ENCODE data around the gene KATNA1.
"Not testable (repeated sequence)": the region's sequence is repeated elsewhere in the genome, so short reads cannot be mapped to it uniquely, and the experiment has no call there.

Gene KATNA1

GRCh38 chr6:149648148-149649145, at the start of gene KATNA1:
TSS of gene KATNA1 (minus strand) at chr6:149648714. CDS start at chr6:149638547, 10,167 bp downstream.
- Histone ChIP-seq H3K4me3 (ENCODE audit: low read length) (peak within 1 kb of the TSS; percentile 98), H3K9ac (ENCODE audit: low read length) (peak within 1 kb of the TSS; percentile 92), H3K27me3 (replicated peaks; ENCODE audit: control insufficient read depth, insufficient read depth, low read length) (no peaks in the 10 kb centered on the region), H3K9me3 (ENCODE audit: control insufficient read depth, low read length) (no peaks in the 10 kb centered on the region), H3K36me3 (ENCODE audit: control insufficient read depth, insufficient read depth, low read length, severe bottlenecking) (no peaks in the 10 kb centered on the region), H3K4me1 (ENCODE audit: control insufficient read depth, insufficient read depth, low read length) (peaks cover 15% of the 10 kb centered on the region)
- peak; percentile 91 for DNase-seq (ENCODE audit: low read depth)

GRCh38 chr6:149698175-149698574, 49.7 kb upstream of the KATNA1 start:
- no peaks in the 10 kb centered on the region for H3K9me3 ChIP-seq (ENCODE audit: control insufficient read depth, low read length)
- H3K36me3 ChIP-seq (ENCODE audit: control insufficient read depth, insufficient read depth, low read length, severe bottlenecking): peaks cover 17% of the 10 kb centered on the region
- no peak for DNase-seq (ENCODE audit: low read depth)
- H3K4me1 ChIP-seq (ENCODE audit: control insufficient read depth, insufficient read depth, low read length): peaks cover 12% of the 10 kb centered on the region
- no peaks in the 10 kb centered on the region for H3K27me3 ChIP-seq (replicated peaks; ENCODE audit: control insufficient read depth, insufficient read depth, low read length)
- H3K9ac ChIP-seq (ENCODE audit: low read length): no peak overlapping the region
- no peak overlapping the region for H3K4me3 ChIP-seq (ENCODE audit: low read length)

- H3K4me1 ChIP-seq (ENCODE audit: control insufficient read depth, insufficient read depth, low read length): peaks cover 15% of the 10 kb centered on the region
- H3K9me3 ChIP-seq (ENCODE audit: control insufficient read depth, low read length): no peaks in the 10 kb centered on the region
- no peak overlapping the region for H3K9ac ChIP-seq (ENCODE audit: low read length)
- H3K4me3 ChIP-seq (ENCODE audit: low read length): no peak overlapping the region
- peak; percentile 83 for DNase-seq (ENCODE audit: low read depth)
- H3K27me3 ChIP-seq (replicated peaks; ENCODE audit: control insufficient read depth, insufficient read depth, low read length): no peaks in the 10 kb centered on the region
- peaks cover 17% of the 10 kb centered on the region for H3K36me3 ChIP-seq (ENCODE audit: control insufficient read depth, insufficient read depth, low read length, severe bottlenecking)
These were observed 48.4 kb upstream of the KATNA1 start for GRCh38 chr6:149696901-149697300.

GRCh38 chr6:149694921-149695320, 46.4 kb upstream of the KATNA1 start:
- Histone ChIP-seq H3K27me3 (replicated peaks; ENCODE audit: control insufficient read depth, insufficient read depth, low read length) (no peaks in the 10 kb centered on the region), H3K9ac (ENCODE audit: low read length) (no peak overlapping the region), H3K36me3 (ENCODE audit: control insufficient read depth, insufficient read depth, low read length, severe bottlenecking) (peaks cover 14% of the 10 kb centered on the region), H3K4me1 (ENCODE audit: control insufficient read depth, insufficient read depth, low read length) (peaks cover 13% of the 10 kb centered on the region), H3K4me3 (ENCODE audit: low read length) (no peak overlapping the region), H3K9me3 (ENCODE audit: control insufficient read depth, low read length) (no peaks in the 10 kb centered on the region)
- DNase-seq (ENCODE audit: low read depth): no peak

DNA sequence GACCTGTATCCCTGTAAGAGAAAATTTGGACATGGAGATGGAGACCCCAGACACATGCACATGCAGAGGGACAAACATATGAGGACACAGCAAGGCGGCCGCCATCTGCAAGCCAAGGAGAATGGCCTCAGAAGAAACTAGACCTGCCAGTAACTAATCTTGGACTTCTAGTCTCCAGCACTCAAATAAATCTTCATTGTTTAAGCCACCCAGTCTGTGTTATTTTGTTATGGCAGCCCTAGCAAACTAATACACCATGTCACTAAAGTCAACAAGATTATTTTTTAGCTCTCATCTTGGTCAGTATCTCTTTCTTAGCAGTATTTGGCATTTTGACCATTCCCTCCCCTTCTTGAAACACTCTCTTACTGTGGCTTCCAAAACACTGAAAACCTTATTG, 42.7 kb upstream of the KATNA1 start:
- H3K9me3 ChIP-seq (ENCODE audit: control insufficient read depth, low read length): no peaks in the 10 kb centered on the region
- H3K36me3 ChIP-seq (ENCODE audit: control insufficient read depth, insufficient read depth, low read length, severe bottlenecking): peaks cover 18% of the 10 kb centered on the region
- H3K9ac ChIP-seq (ENCODE audit: low read length): no peak overlapping the region
- H3K4me3 ChIP-seq (ENCODE audit: low read length): no peak overlapping the region
- no peak for DNase-seq (ENCODE audit: low read depth)
- peaks cover 9% of the 10 kb centered on the region for H3K4me1 ChIP-seq (ENCODE audit: control insufficient read depth, insufficient read depth, low read length)
- no peaks in the 10 kb centered on the region for H3K27me3 ChIP-seq (replicated peaks; ENCODE audit: control insufficient read depth, insufficient read depth, low read length)

DNA sequence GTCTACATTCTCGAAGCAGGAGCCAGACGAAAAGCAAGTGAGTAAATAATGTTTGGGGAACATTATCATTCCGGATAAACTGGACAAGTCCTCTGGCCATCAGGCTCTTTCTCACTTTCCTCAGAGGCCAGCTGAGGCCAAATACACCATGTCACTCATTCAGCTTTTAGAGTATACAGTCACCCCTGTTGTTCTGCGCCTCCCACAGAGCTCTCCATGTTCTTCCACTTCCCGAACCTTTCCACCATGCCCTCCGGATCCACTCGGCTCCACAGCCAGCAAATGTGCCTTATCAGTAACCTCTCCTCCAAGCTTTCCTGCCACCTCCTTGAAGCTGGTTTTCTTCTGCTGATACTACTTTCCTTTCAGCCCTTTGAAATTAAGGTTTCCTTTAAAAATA, 37.7 kb upstream of the KATNA1 start:
- no peaks in the 10 kb centered on the region for H3K9me3 ChIP-seq (ENCODE audit: control insufficient read depth, low read length)
- no peak overlapping the region for H3K9ac ChIP-seq (ENCODE audit: low read length)
- H3K4me1 ChIP-seq (ENCODE audit: control insufficient read depth, insufficient read depth, low read length): peaks cover 6% of the 10 kb centered on the region
- no peak for DNase-seq (ENCODE audit: low read depth)
- peaks cover 23% of the 10 kb centered on the region for H3K36me3 ChIP-seq (ENCODE audit: control insufficient read depth, insufficient read depth, low read length, severe bottlenecking)
- no peaks in the 10 kb centered on the region for H3K27me3 ChIP-seq (replicated peaks; ENCODE audit: control insufficient read depth, insufficient read depth, low read length)
- H3K4me3 ChIP-seq (ENCODE audit: low read length): no peak overlapping the region

DNA sequence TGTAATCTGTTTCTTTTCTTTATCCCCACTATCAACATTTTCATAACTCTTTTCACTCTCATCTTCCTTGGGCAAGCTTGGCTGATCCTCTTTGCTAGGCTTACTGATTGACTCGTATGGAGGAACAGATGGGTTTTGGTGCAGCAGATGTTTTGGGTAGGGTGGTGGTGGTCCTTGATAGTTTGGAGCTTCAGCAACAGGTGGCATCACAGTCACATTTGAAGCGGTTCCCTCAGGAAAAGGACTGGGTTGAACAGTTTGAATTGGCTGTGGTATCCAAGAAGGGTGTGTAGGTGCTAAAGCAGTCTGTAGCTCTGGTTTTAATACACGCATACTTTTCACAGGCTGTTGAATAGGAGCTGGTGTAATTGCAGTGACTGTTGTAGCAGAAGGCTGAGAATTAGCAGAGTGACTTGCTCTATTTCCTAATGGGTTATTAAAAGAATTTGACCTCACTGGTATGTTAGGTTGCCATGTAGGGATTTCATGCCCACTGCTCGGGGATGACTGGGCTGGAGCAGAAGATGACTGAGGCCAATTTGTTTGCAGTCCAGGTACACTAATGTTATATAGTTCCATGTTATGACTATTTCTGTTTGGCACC, 34.8 kb upstream of the KATNA1 start:
- Histone ChIP-seq H3K36me3 (ENCODE audit: control insufficient read depth, insufficient read depth, low read length, severe bottlenecking) (peaks cover 30% of the 10 kb centered on the region), H3K9me3 (ENCODE audit: control insufficient read depth, low read length) (no peaks in the 10 kb centered on the region), H3K4me3 (ENCODE audit: low read length) (no peak overlapping the region), H3K4me1 (ENCODE audit: control insufficient read depth, insufficient read depth, low read length) (peaks cover 6% of the 10 kb centered on the region), H3K27me3 (replicated peaks; ENCODE audit: control insufficient read depth, insufficient read depth, low read length) (no peaks in the 10 kb centered on the region), H3K9ac (ENCODE audit: low read length) (no peak overlapping the region)
- DNase-seq (ENCODE audit: low read depth): no peak

GRCh38 chr6:149681845-149682244, 33.3 kb upstream of the KATNA1 start:
- H3K4me1 ChIP-seq (ENCODE audit: control insufficient read depth, insufficient read depth, low read length): not testable (repeated sequence)
- peaks cover 31% of the 10 kb centered on the region for H3K36me3 ChIP-seq (ENCODE audit: control insufficient read depth, insufficient read depth, low read length, severe bottlenecking)

GRCh38 chr6:149681209-149681608, 32.7 kb upstream of the KATNA1 start:
- Histone ChIP-seq H3K27me3 (replicated peaks; ENCODE audit: control insufficient read depth, insufficient read depth, low read length) (no peaks in the 10 kb centered on the region), H3K4me1 (ENCODE audit: control insufficient read depth, insufficient read depth, low read length) (peaks cover 6% of the 10 kb centered on the region), H3K9ac (ENCODE audit: low read length) (no peak overlapping the region), H3K9me3 (ENCODE audit: control insufficient read depth, low read length) (no peaks in the 10 kb centered on the region), H3K4me3 (ENCODE audit: low read length) (no peak overlapping the region), H3K36me3 (ENCODE audit: control insufficient read depth, insufficient read depth, low read length, severe bottlenecking) (peaks cover 37% of the 10 kb centered on the region)
- no peak for DNase-seq (ENCODE audit: low read depth)

More at GRCh38 chr6:149681845-149682244, 33.3 kb upstream of the KATNA1 start:
- not testable (repeated sequence) for DNase-seq (ENCODE audit: low read depth); H3K4me3 ChIP-seq (ENCODE audit: low read length); H3K27me3 ChIP-seq (replicated peaks; ENCODE audit: control insufficient read depth, insufficient read depth, low read length); H3K9ac ChIP-seq (ENCODE audit: low read length); H3K9me3 ChIP-seq (ENCODE audit: control insufficient read depth, low read length)

DNA sequence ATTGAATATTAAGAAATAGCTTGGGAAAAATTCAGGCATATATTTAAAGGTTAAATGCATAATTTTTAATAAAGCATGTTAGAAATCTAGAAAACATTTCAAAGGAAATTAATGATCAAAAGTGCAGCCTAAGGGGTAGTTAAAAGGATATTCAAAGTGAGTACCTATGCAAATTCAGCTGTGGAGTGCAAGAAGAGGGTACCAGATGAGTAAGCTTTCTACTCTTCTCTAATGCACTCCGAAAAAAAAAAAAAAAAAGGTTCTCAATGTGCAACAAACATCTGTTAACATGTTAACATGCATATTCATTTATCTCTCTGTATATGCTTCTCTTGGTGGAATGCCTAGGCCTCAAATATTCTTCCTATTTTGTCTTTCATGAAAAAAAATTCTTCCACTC, 32.0 kb upstream of the KATNA1 start:
- Histone ChIP-seq H3K27me3 (replicated peaks; ENCODE audit: control insufficient read depth, insufficient read depth, low read length) (no peaks in the 10 kb centered on the region), H3K4me1 (ENCODE audit: control insufficient read depth, insufficient read depth, low read length) (peaks cover 6% of the 10 kb centered on the region), H3K9me3 (ENCODE audit: control insufficient read depth, low read length) (no peaks in the 10 kb centered on the region), H3K9ac (ENCODE audit: low read length) (no peak overlapping the region), H3K4me3 (ENCODE audit: low read length) (no peak overlapping the region), H3K36me3 (ENCODE audit: control insufficient read depth, insufficient read depth, low read length, severe bottlenecking) (peaks cover 44% of the 10 kb centered on the region)
- DNase-seq (ENCODE audit: low read depth): no peak

DNA sequence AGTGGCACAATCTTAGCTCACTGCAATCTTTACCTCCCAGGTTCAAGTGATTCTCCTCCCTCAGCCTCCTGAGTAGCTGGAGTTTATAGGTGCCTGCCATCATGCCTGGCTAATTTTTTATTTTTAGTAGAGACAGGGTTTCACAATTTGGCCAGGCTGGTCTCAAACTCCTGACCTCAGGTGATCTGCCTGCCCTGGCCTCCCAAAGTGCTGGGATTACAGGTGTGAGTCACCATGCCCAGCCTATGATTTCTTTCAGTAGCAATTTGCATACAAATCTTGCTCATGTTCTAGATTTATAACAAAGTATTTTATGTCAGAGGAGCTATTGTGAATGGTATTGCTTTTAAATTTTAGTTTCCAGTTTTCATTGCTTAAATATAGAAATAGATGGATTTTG, 23.8 kb upstream of the KATNA1 start:
- not testable (repeated sequence) for DNase-seq (ENCODE audit: low read depth); H3K4me3 ChIP-seq (ENCODE audit: low read length); H3K27me3 ChIP-seq (replicated peaks; ENCODE audit: control insufficient read depth, insufficient read depth, low read length); H3K4me1 ChIP-seq (ENCODE audit: control insufficient read depth, insufficient read depth, low read length); H3K9ac ChIP-seq (ENCODE audit: low read length); H3K9me3 ChIP-seq (ENCODE audit: control insufficient read depth, low read length)
- peaks cover 58% of the 10 kb centered on the region for H3K36me3 ChIP-seq (ENCODE audit: control insufficient read depth, insufficient read depth, low read length, severe bottlenecking)

Data from adipocyte (in vitro differentiated cells).